ENCODE results near the gene ADAMTS6. TPM values are rescaled to one million over a fixed set of nuclear protein-coding genes. Genes with fewer than 3 reads are reported as not detected.

ADAMTS6 gene
- polyA plus RNA-seq, 2 of the 4 experiments (the other 2 are of a cell fraction) = 0.22 to 0.66 TPM

DNA sequence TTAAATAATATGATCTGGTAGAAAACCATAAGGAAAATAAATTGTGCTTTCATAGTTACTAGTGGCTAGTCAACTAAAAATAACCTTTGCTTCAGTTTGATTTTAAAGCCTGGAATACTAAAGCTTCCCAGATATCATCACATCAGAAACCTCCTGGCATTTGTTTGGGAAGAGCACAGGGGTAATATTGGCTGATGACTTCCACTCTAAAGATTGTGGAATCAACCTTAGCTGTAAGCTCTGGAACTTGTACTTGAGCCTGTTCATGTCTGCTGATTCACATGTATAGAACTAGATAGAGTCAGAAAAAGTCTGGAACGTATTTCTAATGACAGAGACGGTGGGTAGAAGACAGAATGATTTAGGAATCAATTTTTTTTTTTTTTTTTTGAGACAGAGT, 367.9 kb downstream of the ADAMTS6 start:
- FAIRE-seq (no peak), ATAC-seq (no peak), DNase-seq (ENCODE audit: low read depth in 1 of 2, low spot score in 1 of 2) (no peak)
- Histone ChIP-seq H3K27ac (no peak overlapping the region), H3K4me1 (no peaks in the 10 kb centered on the region), H3K4me2 (no peak overlapping the region), H3K4me3 (no peak overlapping the region), H3K9me3 (peaks cover 6% of the 10 kb centered on the region; the same call in 1 of the 3 replicates)
- ChIA-PET CTCF (interaction anchor here (0.7 to 2.0 kb wide), 5 partner anchors 9 to 115 kb away, joined by 3 to 9 read pairs (median 4); no protein-coding TSS in a partner anchor), POLR2A (no interaction called here)
- 59% methylated on average over 2 of the region's 2 CpGs for WGBS (ENCODE audit: missing lambda C conversion rate)
- TF ChIP-seq CEBPB (IDR thresholded peaks at IDR 0.05) (no peak), HOXB13 (CRISPR knock-in tag; IDR thresholded peaks at IDR 0.05; ENCODE audit: low read depth) (no peak), EHMT2 (IDR thresholded peaks at IDR 0.05; ENCODE audit: low read depth) (no peak), TP53 (CRISPR knock-in tag; IDR thresholded peaks at IDR 0.05) (no peak), ESRRA (IDR thresholded peaks at IDR 0.05; ENCODE audit: borderline replicate concordance, low read length) (no peak), HDAC2 (IDR thresholded peaks at IDR 0.05) (no peak), CTCF (IDR thresholded peaks at IDR 0.05) (no peak), CBX8 (IDR thresholded peaks at IDR 0.05) (no peak), EP300 (IDR thresholded peaks at IDR 0.05) (no peak), NPAS2 (CRISPR knock-in tag; IDR thresholded peaks at IDR 0.05; ENCODE audit: borderline replicate concordance) (no peak), HOXB5 (CRISPR knock-in tag; IDR thresholded peaks at IDR 0.05) (no peak), GATA3 (IDR thresholded peaks at IDR 0.05; ENCODE audit: borderline replicate concordance) (no peak), RAD21 (conservative IDR thresholded peaks at IDR 0.05 in 1 of 2, IDR thresholded peaks at IDR 0.05 in 1 of 2) (no peak), CHD4 (IDR thresholded peaks at IDR 0.05; ENCODE audit: borderline replicate concordance) (no peak), JUNB (IDR thresholded peaks at IDR 0.05) (no peak)

GRCh38 chr5:65111961-65112658, 369.6 kb downstream of the ADAMTS6 start:
- Histone ChIP-seq H3K4me1 (no peaks in the 10 kb centered on the region), H3K4me2 (no peak overlapping the region), H3K9me3 (no peaks in the 10 kb centered on the region), H3K4me3 (no peak overlapping the region), H3K27ac (no peak overlapping the region)
- TF ChIP-seq JUN (IDR thresholded peaks at IDR 0.05) = no peak
- TF ChIP-seq, protein P1, sequence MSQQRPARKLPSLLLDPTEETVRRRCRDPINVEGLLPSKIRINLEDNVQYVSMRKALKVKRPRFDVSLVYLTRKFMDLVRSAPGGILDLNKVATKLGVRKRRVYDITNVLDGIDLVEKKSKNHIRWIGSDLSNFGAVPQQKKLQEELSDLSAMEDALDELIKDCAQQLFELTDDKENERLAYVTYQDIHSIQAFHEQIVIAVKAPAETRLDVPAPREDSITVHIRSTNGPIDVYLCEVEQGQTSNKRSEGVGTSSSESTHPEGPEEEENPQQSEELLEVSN (IDR thresholded peaks at IDR 0.05; ENCODE audit: borderline replicate concordance, low read depth) = no peak
- TF ChIP-seq ZNF302 (CRISPR knock-in tag; IDR thresholded peaks at IDR 0.05) = no peak
- TF ChIP-seq ZSCAN20 (CRISPR knock-in tag; IDR thresholded peaks at IDR 0.05) = no peak
- no peak for TF ChIP-seq RNF2 (IDR thresholded peaks at IDR 0.05; ENCODE audit: borderline replicate concordance, low read depth)
- no peak for FAIRE-seq
- no peak for DNase-seq (ENCODE audit: low read depth in 1 of 2, low spot score in 1 of 2)
- POLR2A ChIA-PET = no interaction called here
- CTCF ChIA-PET = interaction anchor here (0.6 to 1.2 kb wide), 2 partner anchors 12 to 286 kb away, joined by 3 read pairs; no protein-coding TSS in a partner anchor
- no peak for ATAC-seq
- WGBS (ENCODE audit: missing lambda C conversion rate) = 82% methylated on average over 12 of the region's 12 CpGs

GRCh38 chr5:65108786-65109743, 372.7 kb downstream of the ADAMTS6 start:
- Histone ChIP-seq H3K4me1 (no peaks in the 10 kb centered on the region), H3K27ac (no peak overlapping the region), H3K9me3 (no peaks in the 10 kb centered on the region), H3K4me3 (no peak overlapping the region), H3K4me2 (no peak overlapping the region)
- ChIA-PET POLR2A (no interaction called here), CTCF (no interaction called here)
- no peak for FAIRE-seq
- no peak for DNase-seq (ENCODE audit: low read depth in 1 of 2, low spot score in 1 of 2)
- ATAC-seq = no peak
- WGBS (ENCODE audit: missing lambda C conversion rate) = 69% methylated on average over 3 of the region's 3 CpGs
- TF ChIP-seq HOXB13 (CRISPR knock-in tag; IDR thresholded peaks at IDR 0.05; ENCODE audit: low read depth) (no peak), NPAS2 (CRISPR knock-in tag; IDR thresholded peaks at IDR 0.05; ENCODE audit: borderline replicate concordance) (no peak), HDAC2 (IDR thresholded peaks at IDR 0.05) (no peak), CHD2 (IDR thresholded peaks at IDR 0.05; ENCODE audit: low read length, partially characterized antibody) (no peak), EHMT2 (IDR thresholded peaks at IDR 0.05; ENCODE audit: low read depth) (no peak), GATA3 (IDR thresholded peaks at IDR 0.05; ENCODE audit: borderline replicate concordance) (no peak), CBX2 (IDR thresholded peaks at IDR 0.05; ENCODE audit: borderline replicate concordance, low read depth) (no peak), ZSCAN20 (CRISPR knock-in tag; IDR thresholded peaks at IDR 0.05) (no peak), NR3C1 (IDR thresholded peaks at IDR 0.05) (no peak), JUNB (IDR thresholded peaks at IDR 0.05) (no peak), RCOR1 (IDR thresholded peaks at IDR 0.05; ENCODE audit: low read depth, low read length) (no peak), ZNF302 (CRISPR knock-in tag; IDR thresholded peaks at IDR 0.05) (no peak), EP300 (IDR thresholded peaks at IDR 0.05) (no peak)
- TF ChIP-seq, protein P2, sequence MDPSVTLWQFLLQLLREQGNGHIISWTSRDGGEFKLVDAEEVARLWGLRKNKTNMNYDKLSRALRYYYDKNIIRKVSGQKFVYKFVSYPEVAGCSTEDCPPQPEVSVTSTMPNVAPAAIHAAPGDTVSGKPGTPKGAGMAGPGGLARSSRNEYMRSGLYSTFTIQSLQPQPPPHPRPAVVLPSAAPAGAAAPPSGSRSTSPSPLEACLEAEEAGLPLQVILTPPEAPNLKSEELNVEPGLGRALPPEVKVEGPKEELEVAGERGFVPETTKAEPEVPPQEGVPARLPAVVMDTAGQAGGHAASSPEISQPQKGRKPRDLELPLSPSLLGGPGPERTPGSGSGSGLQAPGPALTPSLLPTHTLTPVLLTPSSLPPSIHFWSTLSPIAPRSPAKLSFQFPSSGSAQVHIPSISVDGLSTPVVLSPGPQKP (IDR thresholded peaks at IDR 0.05; ENCODE audit: low read depth, low read length) = no peak
- TF ChIP-seq, protein P3, sequence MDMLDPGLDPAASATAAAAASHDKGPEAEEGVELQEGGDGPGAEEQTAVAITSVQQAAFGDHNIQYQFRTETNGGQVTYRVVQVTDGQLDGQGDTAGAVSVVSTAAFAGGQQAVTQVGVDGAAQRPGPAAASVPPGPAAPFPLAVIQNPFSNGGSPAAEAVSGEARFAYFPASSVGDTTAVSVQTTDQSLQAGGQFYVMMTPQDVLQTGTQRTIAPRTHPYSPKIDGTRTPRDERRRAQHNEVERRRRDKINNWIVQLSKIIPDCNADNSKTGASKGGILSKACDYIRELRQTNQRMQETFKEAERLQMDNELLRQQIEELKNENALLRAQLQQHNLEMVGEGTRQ (IDR thresholded peaks at IDR 0.05) = no peak
- TF ChIP-seq, protein P4, sequence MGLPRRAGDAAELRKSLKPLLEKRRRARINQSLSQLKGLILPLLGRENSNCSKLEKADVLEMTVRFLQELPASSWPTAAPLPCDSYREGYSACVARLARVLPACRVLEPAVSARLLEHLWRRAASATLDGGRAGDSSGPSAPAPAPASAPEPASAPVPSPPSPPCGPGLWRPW (IDR thresholded peaks at IDR 0.05) = no peak
